Measurements from ENCODE around the gene SCYL1.
"Not testable (repeated sequence)": the region's sequence is repeated elsewhere in the genome, so short reads cannot be mapped to it uniquely, and the experiment has no call there.

Gene SCYL1

DNA sequence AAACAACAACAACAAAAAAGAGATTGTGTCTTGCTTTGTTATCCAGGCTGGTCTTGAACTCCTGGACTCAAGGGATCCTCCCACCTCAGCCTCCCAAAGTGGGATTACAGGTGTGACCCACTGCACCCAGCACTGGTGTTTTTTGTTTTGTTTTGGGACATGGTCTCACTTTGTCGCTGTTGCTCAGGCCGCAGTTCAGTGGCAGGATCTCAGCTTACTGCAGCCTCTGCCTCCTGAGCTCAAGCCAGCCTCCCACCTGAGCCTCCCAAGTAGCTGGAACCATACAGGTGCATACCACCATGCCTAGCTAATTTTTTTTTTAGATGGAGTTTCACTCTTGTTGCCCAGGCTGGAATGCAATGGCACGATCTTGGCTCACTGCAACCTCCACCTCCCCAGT lies 12.6 kb upstream of the SCYL1 start:
- H3K27ac ChIP-seq (ENCODE audit: low read length); H3K4me1 ChIP-seq (ENCODE audit: control insufficient read depth, insufficient read depth, low read length); H3K4me3 ChIP-seq (ENCODE audit: low read length in 2 of 2); H3K27me3 ChIP-seq (ENCODE audit: control insufficient read depth in 1 of 2, insufficient read depth in 2 of 2, low read length in 2 of 2); H3K36me3 ChIP-seq (ENCODE audit: control insufficient read depth in 2 of 2, insufficient read depth in 2 of 2, low read length in 2 of 2); H3K9me3 ChIP-seq (ENCODE audit: control insufficient read depth in 2 of 2, low read length in 2 of 2); H3K9ac ChIP-seq (ENCODE audit: low read length in 2 of 2): not testable (repeated sequence)

- no peaks in the 10 kb centered on the region for H3K4me1 ChIP-seq (ENCODE audit: control insufficient read depth, insufficient read depth, low read length)
- peak overlapping the region; percentile 22 to 48 for H3K9ac ChIP-seq (ENCODE audit: low read length in 2 of 2)
- no peaks in the 10 kb centered on the region for H3K9me3 ChIP-seq (ENCODE audit: control insufficient read depth in 2 of 2, low read length in 2 of 2)
- no peaks in the 10 kb centered on the region for H3K27me3 ChIP-seq (ENCODE audit: control insufficient read depth in 1 of 2, insufficient read depth in 2 of 2, low read length in 2 of 2)
- H3K36me3 ChIP-seq (ENCODE audit: control insufficient read depth in 2 of 2, insufficient read depth in 2 of 2, low read length in 2 of 2): no peaks in the 10 kb centered on the region
- no peak overlapping the region for H3K27ac ChIP-seq (ENCODE audit: low read length)
- no peak overlapping the region for H3K4me3 ChIP-seq (ENCODE audit: low read length in 2 of 2)
These were observed 8.5 kb upstream of the SCYL1 start for GRCh38 chr11:65516135-65516968.

GRCh38 chr11:65518941-65519549 lies 5.8 kb upstream of the SCYL1 start:
- not testable (repeated sequence) for H3K9ac ChIP-seq (ENCODE audit: low read length in 2 of 2); H3K4me3 ChIP-seq (ENCODE audit: low read length in 2 of 2); H3K27me3 ChIP-seq (ENCODE audit: control insufficient read depth in 1 of 2, insufficient read depth in 2 of 2, low read length in 2 of 2); H3K9me3 ChIP-seq (ENCODE audit: control insufficient read depth in 2 of 2, low read length in 2 of 2); H3K36me3 ChIP-seq (ENCODE audit: control insufficient read depth in 2 of 2, insufficient read depth in 2 of 2, low read length in 2 of 2); H3K4me1 ChIP-seq (ENCODE audit: control insufficient read depth, insufficient read depth, low read length); H3K27ac ChIP-seq (ENCODE audit: low read length)

- H3K27me3 ChIP-seq (ENCODE audit: control insufficient read depth in 1 of 2, insufficient read depth in 2 of 2, low read length in 2 of 2); H3K27ac ChIP-seq (ENCODE audit: low read length): not testable (repeated sequence)
These were observed 2.9 kb upstream of the SCYL1 start for GRCh38 chr11:65521777-65522521.

GRCh38 chr11:65522718-65523630 lies 1.9 kb upstream of the SCYL1 start:
- not testable (repeated sequence) for H3K9ac ChIP-seq (ENCODE audit: low read length in 2 of 2); H3K36me3 ChIP-seq (ENCODE audit: control insufficient read depth in 2 of 2, insufficient read depth in 2 of 2, low read length in 2 of 2); H3K4me3 ChIP-seq (ENCODE audit: low read length in 2 of 2); H3K27me3 ChIP-seq (ENCODE audit: control insufficient read depth in 1 of 2, insufficient read depth in 2 of 2, low read length in 2 of 2); H3K27ac ChIP-seq (ENCODE audit: low read length); H3K9me3 ChIP-seq (ENCODE audit: control insufficient read depth in 2 of 2, low read length in 2 of 2)
- peaks cover 23% of the 10 kb centered on the region for H3K4me1 ChIP-seq (ENCODE audit: control insufficient read depth, insufficient read depth, low read length)

More at GRCh38 chr11:65521777-65522521, 2.9 kb upstream of the SCYL1 start:
- H3K9ac ChIP-seq (ENCODE audit: low read length in 2 of 2); H3K4me3 ChIP-seq (ENCODE audit: low read length in 2 of 2); H3K9me3 ChIP-seq (ENCODE audit: control insufficient read depth in 2 of 2, low read length in 2 of 2); H3K36me3 ChIP-seq (ENCODE audit: control insufficient read depth in 2 of 2, insufficient read depth in 2 of 2, low read length in 2 of 2): not testable (repeated sequence)
- H3K4me1 ChIP-seq (ENCODE audit: control insufficient read depth, insufficient read depth, low read length): peaks cover 23% of the 10 kb centered on the region

GRCh38 chr11:65523631-65523968 lies 1.3 kb upstream of the SCYL1 start:
- H3K27ac ChIP-seq (ENCODE audit: low read length); H3K36me3 ChIP-seq (ENCODE audit: control insufficient read depth in 2 of 2, insufficient read depth in 2 of 2, low read length in 2 of 2); H3K9me3 ChIP-seq (ENCODE audit: control insufficient read depth in 2 of 2, low read length in 2 of 2); H3K27me3 ChIP-seq (ENCODE audit: control insufficient read depth in 1 of 2, insufficient read depth in 2 of 2, low read length in 2 of 2); H3K9ac ChIP-seq (ENCODE audit: low read length in 2 of 2); H3K4me3 ChIP-seq (ENCODE audit: low read length in 2 of 2): not testable (repeated sequence)
- peaks cover 27% of the 10 kb centered on the region for H3K4me1 ChIP-seq (ENCODE audit: control insufficient read depth, insufficient read depth, low read length)

GRCh38 chr11:65524014-65524740 lies 706 bp upstream of the SCYL1 start:
- Histone ChIP-seq H3K27ac (ENCODE audit: low read length) (peak overlapping the region; percentile 41), H3K4me3 (ENCODE audit: low read length in 2 of 2) (peak overlapping the region; percentile 73 to 75)

GRCh38 chr11:65525546-65526480 lies 930 bp downstream of the SCYL1 start:
- Histone ChIP-seq H3K9me3 (ENCODE audit: control insufficient read depth in 2 of 2, low read length in 2 of 2) (no peaks in the 10 kb centered on the region), H3K4me3 (ENCODE audit: low read length in 2 of 2) (peak overlapping the region; percentile 74 to 89), H3K27me3 (ENCODE audit: control insufficient read depth in 1 of 2, insufficient read depth in 2 of 2, low read length in 2 of 2) (no peaks in the 10 kb centered on the region), H3K9ac (ENCODE audit: low read length in 2 of 2) (peak overlapping the region; percentile 76 to 91), H3K27ac (ENCODE audit: low read length) (peak overlapping the region; percentile 64), H3K36me3 (ENCODE audit: control insufficient read depth in 2 of 2, insufficient read depth in 2 of 2, low read length in 2 of 2) (peaks cover 14 to 23% of the 10 kb centered on the region in 2 donors), H3K4me1 (ENCODE audit: control insufficient read depth, insufficient read depth, low read length) (peaks cover 27% of the 10 kb centered on the region)

More at GRCh38 chr11:65524014-65524740, 706 bp upstream of the SCYL1 start:
- Histone ChIP-seq H3K4me1 (ENCODE audit: control insufficient read depth, insufficient read depth, low read length) (peaks cover 27% of the 10 kb centered on the region), H3K36me3 (ENCODE audit: control insufficient read depth in 2 of 2, insufficient read depth in 2 of 2, low read length in 2 of 2) (peaks cover 7 to 8% of the 10 kb centered on the region in 2 donors), H3K9ac (ENCODE audit: low read length in 2 of 2) (peak overlapping the region; percentile 74 to 80), H3K27me3 (ENCODE audit: control insufficient read depth in 1 of 2, insufficient read depth in 2 of 2, low read length in 2 of 2) (no peaks in the 10 kb centered on the region), H3K9me3 (ENCODE audit: control insufficient read depth in 2 of 2, low read length in 2 of 2) (no peaks in the 10 kb centered on the region)

DNA sequence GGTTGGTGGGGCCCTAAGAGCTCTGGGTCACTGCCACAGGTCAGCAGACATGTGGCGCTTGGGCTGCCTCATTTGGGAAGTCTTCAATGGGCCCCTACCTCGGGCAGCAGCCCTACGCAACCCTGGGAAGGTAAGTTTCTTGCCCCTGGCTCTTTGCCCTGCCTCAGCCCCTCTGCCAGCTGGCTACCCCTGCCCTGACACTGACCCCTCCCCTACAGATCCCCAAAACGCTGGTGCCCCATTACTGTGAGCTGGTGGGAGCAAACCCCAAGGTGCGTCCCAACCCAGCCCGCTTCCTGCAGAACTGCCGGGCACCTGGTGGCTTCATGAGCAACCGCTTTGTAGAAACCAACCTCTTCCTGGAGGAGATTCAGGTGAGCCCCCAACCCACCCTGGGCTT lies 1.9 kb downstream of the SCYL1 start:
- Histone ChIP-seq H3K36me3 (ENCODE audit: control insufficient read depth in 2 of 2, insufficient read depth in 2 of 2, low read length in 2 of 2) (peaks cover 23 to 31% of the 10 kb centered on the region in 2 donors), H3K9ac (ENCODE audit: low read length in 2 of 2) (no peak overlapping the region)

More for the DNA sequence above, 1.9 kb downstream of the SCYL1 start:
- no peak overlapping the region for H3K27ac ChIP-seq (ENCODE audit: low read length)
- no peaks in the 10 kb centered on the region for H3K9me3 ChIP-seq (ENCODE audit: control insufficient read depth in 2 of 2, low read length in 2 of 2)
- no peak overlapping the region for H3K4me3 ChIP-seq (ENCODE audit: low read length in 2 of 2)
- H3K27me3 ChIP-seq (ENCODE audit: control insufficient read depth in 1 of 2, insufficient read depth in 2 of 2, low read length in 2 of 2): no peaks in the 10 kb centered on the region
- H3K4me1 ChIP-seq (ENCODE audit: control insufficient read depth, insufficient read depth, low read length): peaks cover 27% of the 10 kb centered on the region
